IPS DF 6.9 (cell line): ENCODE data around the gene CIPC.

Experiments used
- DNase-seq: peaks from one replicate; pipeline ENCODE4 v3.0.0-alpha.2; 2013; ENCODE audit warnings: low read depth, low spot score
- H3K27ac ChIP-seq: one replicate; pipeline ENCODE4 v1.5.1; 2013; ENCODE audit warnings: low read length, control low read depth
- H3K27me3 ChIP-seq: 2 replicates; pipeline ENCODE4 v1.6.1; 2013; ENCODE audit warnings: mild to moderate bottlenecking, low read length; ENCODE audit not compliant: control insufficient read depth, insufficient read depth
- H3K36me3 ChIP-seq: 2 replicates; pipeline ENCODE4 v1.6.1; 2013; ENCODE audit warnings: low read length; ENCODE audit not compliant: control insufficient read depth, insufficient read depth
- H3K4me1 ChIP-seq: 2 replicates; pipeline ENCODE4 v1.6.1; 2013; ENCODE audit warnings: low read length; ENCODE audit not compliant: control insufficient read depth, insufficient read depth
- H3K4me3 ChIP-seq: 2 replicates; pipeline ENCODE4 v1.5.1; 2013; ENCODE audit warnings: mild to moderate bottlenecking, low read length
- H3K9me3 ChIP-seq: 2 replicates; pipeline ENCODE4 v1.6.1; 2013; ENCODE audit warnings: low read length, inconsistent platforms; ENCODE audit not compliant: control insufficient read depth, insufficient read depth
- WGBS: extraction: QIAGEN DNeasy Blood & Tissue Kit; methylation state at CpG from one replicate; pipeline ENCODE4 v1.1.7; 2013; ENCODE audit warnings: mixed read lengths, missing lambda C conversion rate; ENCODE audit not compliant: insufficient read length, insufficient coverage; 5-methylcytosine and 5-hydroxymethylcytosine counted together

The CIPC gene

DNA sequence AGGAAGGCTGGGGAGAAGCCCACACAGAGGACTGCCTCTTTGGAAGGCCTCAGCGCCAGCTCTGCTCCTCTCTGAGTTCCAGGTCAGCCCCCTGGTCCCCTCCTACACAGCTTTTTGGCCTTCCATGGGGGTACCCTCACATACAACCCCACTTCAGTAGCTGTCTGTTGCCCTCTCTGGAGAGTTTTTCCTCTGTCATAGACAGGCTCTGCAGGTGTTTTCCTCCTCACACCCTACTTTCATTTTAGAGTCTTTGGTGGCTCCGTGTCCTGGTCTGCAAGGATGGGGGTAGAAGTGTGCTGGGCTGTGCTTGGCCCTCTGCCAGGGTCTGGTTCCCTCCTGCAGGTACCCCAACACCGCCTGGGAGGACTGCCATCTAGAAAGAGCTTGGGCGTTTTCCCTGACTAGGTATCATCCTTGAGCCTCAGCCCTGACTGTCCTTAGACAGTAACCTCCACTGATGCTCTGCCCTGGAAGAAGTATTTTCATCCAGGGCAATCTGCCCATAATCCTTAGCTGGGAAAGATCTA, 28.5 kb downstream of the CIPC start:
- WGBS, result no CpG with 5 or more reads among the region's 4 CpGs
- no peak for DNase-seq
- H3K36me3 ChIP-seq, result no peaks in the 10 kb centered on the region
- peaks cover 5% of the 10 kb centered on the region for H3K4me1 ChIP-seq
- H3K27ac ChIP-seq, result no peak overlapping the region
- H3K4me3 ChIP-seq, result no peak overlapping the region
- no peaks in the 10 kb centered on the region for H3K9me3 ChIP-seq
- no peaks in the 10 kb centered on the region for H3K27me3 ChIP-seq

DNA sequence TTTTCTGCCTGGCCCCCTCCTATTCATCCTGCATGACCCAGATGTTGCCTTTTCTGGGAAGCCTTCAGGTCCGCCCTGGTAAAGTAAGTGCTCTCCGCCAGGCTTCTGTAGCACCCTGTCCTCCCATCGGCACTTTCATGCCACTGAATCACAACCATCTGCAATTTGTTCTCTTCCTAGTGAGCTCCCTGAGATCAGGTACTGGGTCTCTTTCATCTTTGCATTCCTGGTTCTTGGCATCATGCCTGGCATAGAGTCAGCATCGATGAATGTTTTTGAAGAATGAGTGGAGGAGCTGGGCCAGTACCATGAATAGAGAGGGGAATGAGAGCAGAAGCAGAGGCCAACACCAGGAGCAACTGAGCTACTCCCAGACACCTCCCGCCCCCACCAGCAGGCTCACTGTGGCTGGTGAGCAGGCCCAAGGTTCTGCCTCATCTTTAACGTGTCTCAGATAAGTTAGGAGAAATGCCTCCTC, 30.4 kb downstream of the CIPC start:
- Histone ChIP-seq H3K36me3 (no peaks in the 10 kb centered on the region), H3K4me1 (peaks cover 3% of the 10 kb centered on the region), H3K9me3 (no peaks in the 10 kb centered on the region), H3K4me3 (no peak overlapping the region), H3K27me3 (no peaks in the 10 kb centered on the region), H3K27ac (no peak overlapping the region)
- no peak for DNase-seq
- WGBS, result no CpG with 5 or more reads among the region's 6 CpGs

DNA sequence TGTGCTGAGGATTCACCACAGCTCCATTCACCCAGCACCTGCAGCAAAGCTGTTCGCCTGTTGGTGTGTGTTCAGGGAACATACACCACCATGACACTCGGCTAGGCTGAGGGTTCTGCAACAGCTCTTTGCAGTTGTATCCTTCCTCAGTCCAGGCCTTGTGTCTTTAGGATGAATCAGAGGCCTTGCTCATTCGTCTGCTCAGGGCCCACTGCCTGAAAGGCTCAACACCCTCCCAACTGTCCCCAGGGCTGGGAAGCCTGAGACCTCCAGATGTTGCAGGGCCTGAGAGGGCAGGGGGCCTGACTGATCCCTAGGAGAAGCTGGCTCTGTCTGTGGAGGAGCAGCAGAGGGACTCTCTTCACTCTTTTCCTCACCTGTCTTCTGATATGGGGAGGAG, 32.3 kb downstream of the CIPC start:
- no CpG with 5 or more reads among the region's 3 CpGs for WGBS

DNA sequence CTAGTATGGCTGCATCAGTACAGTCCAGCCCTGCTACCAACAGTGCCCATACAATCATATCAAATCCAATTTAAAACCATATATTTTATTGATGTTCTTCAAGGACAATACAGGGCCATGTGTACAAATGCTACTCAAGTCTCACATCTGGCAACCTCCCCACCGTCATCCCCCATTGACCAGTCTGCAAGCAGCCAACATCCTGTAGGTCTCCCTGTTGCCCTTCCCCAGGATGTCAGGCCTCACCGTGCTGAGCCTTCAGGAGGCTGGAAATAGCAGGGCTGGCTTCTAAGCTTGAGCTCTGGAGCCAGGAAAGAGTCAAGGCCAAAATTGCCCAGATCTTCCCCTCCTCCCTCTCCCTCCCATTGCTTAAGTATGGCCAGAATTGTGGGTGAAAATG, 33.1 kb downstream of the CIPC start:
- no CpG with 5 or more reads among the region's 2 CpGs for WGBS
- Histone ChIP-seq H3K27me3 (no peaks in the 10 kb centered on the region), H3K9me3 (no peaks in the 10 kb centered on the region), H3K27ac (no peak overlapping the region), H3K4me1 (peaks cover 1% of the 10 kb centered on the region; the same call in 1 of the 2 replicates), H3K4me3 (no peak overlapping the region), H3K36me3 (no peaks in the 10 kb centered on the region; the same call in 1 of the 2 replicates)
- no peak for DNase-seq

More for the DNA sequence above, 32.3 kb downstream of the CIPC start:
- Histone ChIP-seq H3K9me3 (no peaks in the 10 kb centered on the region), H3K36me3 (no peaks in the 10 kb centered on the region), H3K27ac (no peak overlapping the region), H3K27me3 (no peaks in the 10 kb centered on the region), H3K4me3 (no peak overlapping the region), H3K4me1 (peaks cover 1% of the 10 kb centered on the region)
- DNase-seq, result no peak

DNA sequence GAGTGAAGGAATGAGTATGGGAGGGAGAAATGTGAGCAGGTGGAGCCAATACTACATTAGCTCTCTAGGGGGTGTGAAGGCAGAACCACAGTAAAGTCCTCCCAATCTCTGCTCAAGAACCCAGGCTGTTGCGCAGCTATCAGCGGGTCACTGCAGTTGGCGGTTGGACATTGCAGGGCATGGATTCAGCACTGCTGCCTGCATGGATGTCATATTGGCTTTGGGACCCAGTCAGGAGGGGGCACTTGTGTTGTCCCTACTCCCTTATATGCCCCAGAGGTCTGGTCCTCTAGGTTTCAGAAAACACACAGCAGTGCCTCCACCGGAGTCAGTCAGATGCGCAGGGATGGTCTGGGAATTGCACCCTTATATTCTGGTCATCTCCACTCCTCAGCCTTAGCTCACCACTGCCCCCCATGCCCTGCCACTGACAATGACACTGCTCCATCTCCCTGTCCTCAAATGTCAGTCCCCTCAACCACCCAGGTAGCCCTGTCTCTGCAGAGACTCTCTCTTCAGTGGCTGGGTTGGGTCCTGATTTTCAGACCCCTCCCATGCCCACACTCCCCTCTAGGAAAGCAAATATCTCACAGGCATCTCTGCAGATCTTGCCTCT, 33.9 kb downstream of the CIPC start:
- no peak overlapping the region for H3K4me3 ChIP-seq
- no peaks in the 10 kb centered on the region for H3K27me3 ChIP-seq
- H3K4me1 ChIP-seq, result peaks cover 1% of the 10 kb centered on the region; the same call in 1 of the 2 replicates
- H3K36me3 ChIP-seq, result no peaks in the 10 kb centered on the region; the same call in 1 of the 2 replicates
- H3K27ac ChIP-seq, result no peak overlapping the region
- DNase-seq, result no peak
- WGBS, result no CpG with 5 or more reads among the region's 5 CpGs
- H3K9me3 ChIP-seq, result no peaks in the 10 kb centered on the region

DNA sequence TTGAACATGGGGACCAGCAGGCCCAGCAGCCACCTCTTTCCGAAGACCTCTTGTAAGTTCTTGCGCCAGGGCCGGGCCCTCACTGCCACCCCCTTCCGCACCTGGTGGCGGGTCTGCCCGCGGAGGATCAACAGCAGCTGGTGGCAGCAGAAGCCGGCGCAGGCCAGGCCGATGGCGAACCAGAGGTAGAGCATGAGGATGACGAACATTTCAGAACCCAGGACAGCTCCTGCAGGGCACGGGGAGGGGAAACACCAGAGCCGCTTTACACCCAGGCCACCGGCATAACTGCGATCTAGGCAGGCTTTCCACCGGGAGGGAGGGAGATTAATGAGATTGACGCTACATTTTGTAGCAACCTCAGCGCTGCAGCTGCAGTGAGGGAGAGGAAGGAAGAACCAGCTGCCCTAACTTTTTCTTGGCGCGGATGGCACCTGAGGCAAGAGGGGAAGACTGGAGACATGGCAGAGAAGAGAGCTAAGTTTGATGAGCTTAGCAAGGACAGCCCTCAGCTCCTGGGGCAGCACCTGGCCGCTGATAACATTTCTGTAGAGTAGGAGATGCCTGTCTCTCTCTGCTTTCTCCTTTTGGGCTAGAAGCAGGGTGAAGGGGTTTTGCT, 35.8 kb downstream of the CIPC start:
- H3K9me3 ChIP-seq, result no peaks in the 10 kb centered on the region
- no CpG with 5 or more reads among the region's 22 CpGs for WGBS
- H3K4me3 ChIP-seq, result no peak overlapping the region
- no peak overlapping the region for H3K27ac ChIP-seq
- H3K36me3 ChIP-seq, result peaks cover 2% of the 10 kb centered on the region; the same call in 1 of the 2 replicates
- H3K4me1 ChIP-seq, result no peaks in the 10 kb centered on the region
- no peaks in the 10 kb centered on the region for H3K27me3 ChIP-seq
- DNase-seq, result no peak

DNA sequence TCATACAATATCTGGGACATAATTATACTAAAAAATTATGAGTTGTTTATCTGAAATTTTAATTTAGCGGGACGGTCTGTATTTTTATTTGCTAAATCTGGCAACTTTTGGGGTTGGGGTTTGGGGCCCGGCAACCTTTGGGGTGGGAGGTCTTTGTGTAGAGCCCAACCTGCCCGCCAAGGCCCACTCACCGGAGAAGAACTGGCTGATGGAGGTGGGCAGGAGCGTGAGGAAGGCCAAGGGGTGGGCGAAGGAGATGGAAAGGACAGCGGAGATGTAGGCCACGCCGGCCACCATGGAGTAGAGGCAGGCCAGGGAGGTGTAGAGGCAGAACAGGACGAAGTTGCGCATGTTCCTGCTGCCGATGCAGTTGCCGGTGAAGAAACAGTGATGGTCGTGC, 41.0 kb downstream of the CIPC start:
- no CpG with 5 or more reads among the region's 15 CpGs for WGBS
- Histone ChIP-seq H3K4me1 (0 out of 2 replicates have a peak, but pooled peaks cover 2% of the 10 kb centered on the region), H3K27me3 (no peaks in the 10 kb centered on the region), H3K4me3 (no peak overlapping the region), H3K27ac (no peak overlapping the region), H3K9me3 (no peaks in the 10 kb centered on the region), H3K36me3 (peaks cover 2% of the 10 kb centered on the region; the same call in 1 of the 2 replicates)
- DNase-seq, result no peak

DNA sequence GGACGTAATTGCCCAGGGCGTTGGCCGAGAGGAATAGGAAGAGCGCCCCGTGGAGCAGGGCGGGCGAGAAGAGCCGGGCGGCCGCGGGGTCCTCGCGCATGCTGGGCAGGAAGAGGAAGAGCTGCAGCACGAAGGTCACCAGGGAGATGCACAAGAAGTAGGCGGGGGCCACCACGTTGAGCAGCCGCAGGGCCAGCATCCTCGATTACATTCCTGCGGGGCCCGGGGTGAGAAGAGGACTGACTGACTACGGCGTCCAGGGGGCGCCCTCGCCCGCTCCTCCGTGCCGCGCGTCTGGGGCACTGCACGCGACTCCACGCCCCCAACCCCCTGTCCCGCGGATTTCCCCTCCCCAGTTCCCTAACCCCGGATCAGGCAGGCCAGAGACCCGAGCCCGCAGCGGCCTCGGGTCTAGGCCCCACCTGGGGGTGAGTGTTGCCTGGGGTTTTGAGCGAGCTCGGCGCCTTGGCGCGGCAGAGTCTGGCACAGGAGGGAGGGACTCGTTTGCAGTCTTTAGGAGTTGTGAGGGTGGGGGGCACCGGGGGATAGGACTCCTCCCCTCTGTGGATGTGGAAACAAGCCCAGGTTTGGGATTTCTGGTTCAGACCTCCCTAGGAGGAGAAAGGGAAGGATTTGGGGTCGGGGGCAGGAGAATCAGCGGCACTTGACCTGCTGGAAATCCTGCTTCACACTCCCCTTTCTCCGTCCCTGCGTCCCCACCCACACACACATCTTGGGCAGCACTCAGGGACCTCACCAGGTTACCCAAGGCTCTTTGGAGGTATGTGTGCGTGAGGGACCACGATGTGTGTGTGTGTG, 41.7 kb downstream of the CIPC start:
- no CpG with 5 or more reads among the region's 52 CpGs for WGBS
- no peak overlapping the region for H3K27ac ChIP-seq
- H3K4me3 ChIP-seq, result peak overlapping the region; percentile 76; the same call in 1 of the 2 replicates
- no peaks in the 10 kb centered on the region for H3K9me3 ChIP-seq
- peaks cover 2% of the 10 kb centered on the region; the same call in 1 of the 2 replicates for H3K36me3 ChIP-seq
- no peak for DNase-seq
- no peaks in the 10 kb centered on the region for H3K27me3 ChIP-seq
- peaks cover 4% of the 10 kb centered on the region; the same call in 1 of the 2 replicates for H3K4me1 ChIP-seq

DNA sequence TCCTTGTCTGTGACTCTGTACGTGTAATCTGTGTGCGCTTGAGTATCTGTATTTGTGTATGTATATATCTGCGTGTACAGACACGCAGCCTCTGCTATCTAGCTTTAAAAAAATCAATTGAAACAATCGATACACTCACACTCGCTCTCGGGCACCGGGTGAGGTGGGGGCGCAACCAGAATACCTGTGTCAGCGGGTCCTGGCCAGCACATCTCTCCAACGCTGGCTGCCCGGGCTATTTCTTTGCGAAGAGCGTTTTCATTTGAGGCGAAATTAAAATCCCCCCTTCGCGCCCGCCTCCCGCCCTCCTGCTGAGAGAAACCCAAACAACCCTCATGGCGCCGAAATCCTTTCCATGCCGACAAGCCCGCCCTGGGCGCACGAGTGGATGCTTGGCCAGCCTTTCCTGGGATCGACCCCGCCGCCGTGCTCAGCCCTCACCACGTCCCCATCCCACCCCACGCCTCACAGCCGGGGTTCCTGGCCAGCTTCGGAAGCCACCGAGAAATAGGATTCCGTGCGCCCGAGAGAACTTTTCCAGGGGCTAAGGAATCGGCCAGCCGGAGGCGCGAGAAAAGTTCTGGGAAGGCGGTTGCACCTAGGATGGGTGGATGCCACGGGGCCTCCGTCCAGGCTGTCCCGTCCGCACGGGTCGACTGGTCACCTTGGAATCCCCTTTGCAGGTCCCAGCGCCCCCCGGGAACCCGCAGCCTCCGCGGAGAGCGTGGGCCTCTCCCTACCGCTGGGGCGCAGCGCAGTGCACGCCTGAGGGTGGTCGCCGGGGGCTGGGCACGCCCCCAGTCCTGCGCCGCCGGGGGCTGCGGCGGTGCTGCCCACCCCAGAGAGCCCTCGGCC, 42.5 kb downstream of the CIPC start:
- no peaks in the 10 kb centered on the region for H3K27me3 ChIP-seq
- DNase-seq, result no peak
- no CpG with 5 or more reads among the region's 67 CpGs for WGBS
- peak overlapping the region; percentile 76 for H3K4me3 ChIP-seq
- no peaks in the 10 kb centered on the region for H3K9me3 ChIP-seq
- H3K36me3 ChIP-seq, result peaks cover 2% of the 10 kb centered on the region; the same call in 1 of the 2 replicates
- peaks cover 5% of the 10 kb centered on the region; the same call in 1 of the 2 replicates for H3K4me1 ChIP-seq
- H3K27ac ChIP-seq, result no peak overlapping the region
